ENCODE measurements around the gene AR. TPM values are rescaled to one million over a fixed set of nuclear protein-coding genes. Genes with fewer than 3 reads are reported as not detected.

AR gene
- total RNA-seq, 1 experiment from 2014 or later = 1.7 TPM

GRCh38 chrX:67570839-67571238 is 27.0 kb downstream of the AR start:
- Histone ChIP-seq H3K4me2 (no peak overlapping the region), H2AFZ (no peak overlapping the region), H3K79me2 (ENCODE audit: low read depth) (no peaks in the 10 kb centered on the region), H3K27me3 (ENCODE audit: insufficient read depth, low read depth) (no peaks in the 10 kb centered on the region), H4K20me1 (ENCODE audit: insufficient read depth) (no peaks in the 10 kb centered on the region), H3K9me2 (ENCODE audit: insufficient read depth) (no peaks in the 10 kb centered on the region), H3K27ac (no peak overlapping the region), H3K9me3 (ENCODE audit: insufficient read depth, low read depth) (no peaks in the 10 kb centered on the region), H3K36me3 (ENCODE audit: low read depth) (no peaks in the 10 kb centered on the region), H3K4me1 (replicated peaks; ENCODE audit: insufficient read depth) (peaks cover 6% of the 10 kb centered on the region), H3F3A (ENCODE audit: insufficient read depth, low read depth) (no peaks in the 10 kb centered on the region), H3K4me3 (no peak overlapping the region)
- TF ChIP-seq EZH2 (IDR thresholded peaks at IDR 0.05; ENCODE audit: low read depth) (no peak), CTCF (conservative IDR thresholded peaks at IDR 0.05) (no peak)
- BruUV-seq (replicated peaks) = no TSS peak
- ChIA-PET POLR2A (ENCODE audit: unreplicated experiment) (no interaction called here), CTCF (no interaction called here)
- intact Hi-C loops (cut with micrococcal nuclease; ENCODE audit: unreplicated experiment) = no loop called here
- no peak for DNase-seq

- intact Hi-C loops (cut with micrococcal nuclease; ENCODE audit: unreplicated experiment) = no loop called here
- Histone ChIP-seq H3F3A (ENCODE audit: insufficient read depth, low read depth) (no peaks in the 10 kb centered on the region), H3K79me2 (ENCODE audit: low read depth) (no peaks in the 10 kb centered on the region), H3K27me3 (ENCODE audit: insufficient read depth, low read depth) (no peaks in the 10 kb centered on the region), H3K4me2 (peak overlapping the region; percentile 23; the same call in 1 of the 2 replicates), H3K4me3 (no peak overlapping the region), H3K9me2 (ENCODE audit: insufficient read depth) (no peaks in the 10 kb centered on the region), H3K36me3 (ENCODE audit: low read depth) (no peaks in the 10 kb centered on the region), H3K4me1 (replicated peaks; ENCODE audit: insufficient read depth) (peaks cover 6% of the 10 kb centered on the region), H4K20me1 (ENCODE audit: insufficient read depth) (no peaks in the 10 kb centered on the region), H2AFZ (no peak overlapping the region), H3K9me3 (ENCODE audit: insufficient read depth, low read depth) (no peaks in the 10 kb centered on the region), H3K27ac (no peak overlapping the region)
- no TSS peak for BruUV-seq (replicated peaks)
- DNase-seq = no peak
- TF ChIP-seq CTCF (conservative IDR thresholded peaks at IDR 0.05) (no peak), EZH2 (IDR thresholded peaks at IDR 0.05; ENCODE audit: low read depth) (no peak)
- ChIA-PET CTCF (no interaction called here), POLR2A (ENCODE audit: unreplicated experiment) (no interaction called here)
These were observed 30.9 kb downstream of the AR start for GRCh38 chrX:67574696-67575095.

GRCh38 chrX:67582436-67582835 is 38.6 kb downstream of the AR start:
- no peak overlapping the region for H2AFZ ChIP-seq
- no peak overlapping the region for H3K4me2 ChIP-seq
- H3K9me3 ChIP-seq (ENCODE audit: insufficient read depth, low read depth) = no peaks in the 10 kb centered on the region
- ChIA-PET CTCF (no interaction called here), POLR2A (ENCODE audit: unreplicated experiment) (no interaction called here)
- H3F3A ChIP-seq (ENCODE audit: insufficient read depth, low read depth) = no peaks in the 10 kb centered on the region
- no peak for DNase-seq
- no TSS peak for BruUV-seq (replicated peaks)
- no peak overlapping the region for H3K4me3 ChIP-seq
- H4K20me1 ChIP-seq (ENCODE audit: insufficient read depth) = no peaks in the 10 kb centered on the region
- TF ChIP-seq CTCF (conservative IDR thresholded peaks at IDR 0.05) (no peak), EZH2 (IDR thresholded peaks at IDR 0.05; ENCODE audit: low read depth) (no peak)
- no peaks in the 10 kb centered on the region for H3K9me2 ChIP-seq (ENCODE audit: insufficient read depth)
- no peaks in the 10 kb centered on the region for H3K4me1 ChIP-seq (replicated peaks; ENCODE audit: insufficient read depth)
- no peak overlapping the region for H3K27ac ChIP-seq
- no peaks in the 10 kb centered on the region for H3K27me3 ChIP-seq (ENCODE audit: insufficient read depth, low read depth)
- intact Hi-C loops (cut with micrococcal nuclease; ENCODE audit: unreplicated experiment) = no loop called here
- no peaks in the 10 kb centered on the region for H3K79me2 ChIP-seq (ENCODE audit: low read depth)
- no peaks in the 10 kb centered on the region for H3K36me3 ChIP-seq (ENCODE audit: low read depth)
